ENCODE measurements around the gene MKLN1.

Gene MKLN1

DNA sequence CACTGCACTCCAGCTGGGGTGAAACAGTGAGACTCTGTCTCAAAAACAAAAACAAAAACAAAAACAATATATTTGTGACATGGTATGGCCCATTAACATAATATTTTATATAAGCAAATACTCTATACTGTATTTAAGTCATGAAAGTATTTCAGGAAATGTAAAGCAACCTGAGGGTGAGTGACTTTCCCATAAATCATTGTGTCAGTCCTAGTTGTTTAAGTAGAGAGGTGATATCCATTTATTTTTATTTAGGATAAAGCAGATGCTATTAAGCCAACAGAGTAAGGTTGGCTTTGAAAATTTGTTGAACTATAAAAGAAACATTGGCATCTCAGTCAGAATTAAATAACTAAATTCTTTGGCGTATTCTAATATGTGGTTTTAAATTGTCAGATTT lies 60.5 kb downstream of the MKLN1 start:
- Histone ChIP-seq H3K27me3 (replicated peaks; ENCODE audit: control insufficient read depth, insufficient read depth, low read length, poor library complexity, severe bottlenecking) (no peaks in the 10 kb centered on the region), H3K4me3 (ENCODE audit: insufficient read depth, low read depth, low read length, poor library complexity, severe bottlenecking) (no peak overlapping the region), H3K27ac (ENCODE audit: insufficient read depth, low read length, poor library complexity, severe bottlenecking) (no peak overlapping the region), H3K4me1 (ENCODE audit: control insufficient read depth, insufficient read depth, low read length, poor library complexity, severe bottlenecking) (no peaks in the 10 kb centered on the region), H3K9me3 (ENCODE audit: control insufficient read depth, low read length) (no peaks in the 10 kb centered on the region), H3K36me3 (ENCODE audit: control insufficient read depth, insufficient read depth, low read length) (no peaks in the 10 kb centered on the region)
- no peak for DNase-seq

DNA sequence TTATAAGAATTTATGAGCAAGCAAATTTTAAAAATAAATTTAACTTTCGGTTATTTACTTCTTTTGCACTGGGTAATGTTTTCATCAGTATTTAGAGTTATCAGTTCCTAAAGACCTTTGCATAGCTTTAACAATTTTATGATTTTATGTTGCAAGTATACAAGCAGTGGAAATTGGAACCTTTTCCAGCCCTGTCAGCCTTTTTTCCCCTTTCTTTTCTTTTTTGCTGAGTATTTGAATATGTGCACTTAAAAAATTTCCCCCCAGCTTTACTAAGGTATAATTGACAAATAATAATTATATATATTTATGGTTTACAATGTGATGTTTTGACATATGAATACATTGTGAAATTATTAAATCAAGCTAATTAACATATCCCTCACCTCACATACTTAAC lies 62.6 kb downstream of the MKLN1 start:
- no peaks in the 10 kb centered on the region for H3K27me3 ChIP-seq (replicated peaks; ENCODE audit: control insufficient read depth, insufficient read depth, low read length, poor library complexity, severe bottlenecking)
- no peaks in the 10 kb centered on the region for H3K4me1 ChIP-seq (ENCODE audit: control insufficient read depth, insufficient read depth, low read length, poor library complexity, severe bottlenecking)
- H3K4me3 ChIP-seq (ENCODE audit: insufficient read depth, low read depth, low read length, poor library complexity, severe bottlenecking): no peak overlapping the region
- no peaks in the 10 kb centered on the region for H3K36me3 ChIP-seq (ENCODE audit: control insufficient read depth, insufficient read depth, low read length)
- no peak for DNase-seq
- H3K27ac ChIP-seq (ENCODE audit: insufficient read depth, low read length, poor library complexity, severe bottlenecking): no peak overlapping the region
- no peaks in the 10 kb centered on the region for H3K9me3 ChIP-seq (ENCODE audit: control insufficient read depth, low read length)

DNA sequence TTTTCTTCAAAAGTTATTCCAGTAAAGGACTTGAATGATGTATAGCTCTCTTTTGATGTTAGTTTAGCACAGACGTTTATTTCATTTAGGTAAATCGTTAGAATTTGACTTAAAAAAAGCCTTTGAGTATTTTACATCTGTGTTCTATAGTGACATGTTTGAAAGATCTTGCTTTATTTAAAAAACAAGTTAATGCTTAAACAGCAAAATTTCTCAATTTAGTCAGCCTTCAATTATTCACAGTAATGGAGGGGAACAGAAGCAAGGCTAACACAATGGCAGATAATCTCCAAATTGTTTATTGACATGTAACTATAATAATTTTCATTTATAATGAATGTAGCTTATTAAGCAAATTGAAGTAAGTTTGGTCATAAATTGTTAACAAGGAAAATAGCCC lies 63.5 kb downstream of the MKLN1 start:
- Histone ChIP-seq H3K9me3 (ENCODE audit: control insufficient read depth, low read length) (no peaks in the 10 kb centered on the region), H3K27me3 (replicated peaks; ENCODE audit: control insufficient read depth, insufficient read depth, low read length, poor library complexity, severe bottlenecking) (no peaks in the 10 kb centered on the region), H3K4me1 (ENCODE audit: control insufficient read depth, insufficient read depth, low read length, poor library complexity, severe bottlenecking) (no peaks in the 10 kb centered on the region), H3K36me3 (ENCODE audit: control insufficient read depth, insufficient read depth, low read length) (no peaks in the 10 kb centered on the region), H3K4me3 (ENCODE audit: insufficient read depth, low read depth, low read length, poor library complexity, severe bottlenecking) (no peak overlapping the region), H3K27ac (ENCODE audit: insufficient read depth, low read length, poor library complexity, severe bottlenecking) (no peak overlapping the region)
- no peak for DNase-seq

DNA sequence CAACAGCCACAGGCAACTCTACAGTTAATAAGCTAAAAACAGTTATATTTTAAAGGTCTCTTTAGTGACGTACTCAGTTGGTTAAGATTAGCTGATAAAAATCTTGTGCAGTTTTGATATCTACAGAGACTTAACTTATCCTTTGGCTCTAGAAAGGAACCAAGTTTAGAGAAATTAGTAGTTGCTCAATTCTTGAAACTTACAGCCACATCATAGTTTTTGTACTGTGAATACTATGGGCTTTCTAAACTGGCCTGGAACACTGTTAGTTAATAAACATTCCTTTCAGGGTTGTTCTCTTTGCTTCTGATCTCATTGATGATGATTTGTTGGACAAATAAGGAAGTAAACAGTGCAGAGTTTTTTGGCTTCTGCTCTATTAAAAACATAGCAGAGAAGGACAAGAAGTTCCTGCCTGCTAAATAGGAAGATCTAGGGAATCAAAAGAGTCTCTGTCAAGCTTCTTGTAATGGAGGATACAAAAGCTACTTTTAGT lies 73.1 kb downstream of the MKLN1 start:
- DNase-seq: no peak
- H3K27ac ChIP-seq (ENCODE audit: insufficient read depth, low read length, poor library complexity, severe bottlenecking): no peak overlapping the region
- H3K27me3 ChIP-seq (replicated peaks; ENCODE audit: control insufficient read depth, insufficient read depth, low read length, poor library complexity, severe bottlenecking): no peaks in the 10 kb centered on the region
- peaks cover 8% of the 10 kb centered on the region for H3K36me3 ChIP-seq (ENCODE audit: control insufficient read depth, insufficient read depth, low read length)
- H3K9me3 ChIP-seq (ENCODE audit: control insufficient read depth, low read length): no peaks in the 10 kb centered on the region
- no peaks in the 10 kb centered on the region for H3K4me1 ChIP-seq (ENCODE audit: control insufficient read depth, insufficient read depth, low read length, poor library complexity, severe bottlenecking)
- no peak overlapping the region for H3K4me3 ChIP-seq (ENCODE audit: insufficient read depth, low read depth, low read length, poor library complexity, severe bottlenecking)

DNA sequence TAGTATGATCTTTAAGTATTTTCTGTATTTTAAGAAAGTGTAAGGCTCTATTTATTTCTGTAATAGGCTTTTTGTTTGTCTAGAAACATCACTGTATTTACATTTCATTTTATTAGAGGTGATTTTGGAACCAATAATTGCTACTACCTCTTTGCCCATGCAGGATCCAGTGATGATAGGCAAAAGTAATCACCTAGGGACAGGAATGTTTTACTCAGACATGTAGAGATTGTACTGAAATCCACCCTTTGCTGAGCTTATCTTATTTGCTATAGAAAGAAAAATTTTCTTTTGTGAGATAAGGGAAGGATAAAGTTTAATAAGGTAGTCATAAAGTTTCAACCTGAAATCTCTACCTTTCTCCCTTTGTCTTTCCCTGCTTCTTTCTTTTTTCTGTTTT lies 73.5 kb downstream of the MKLN1 start:
- Histone ChIP-seq H3K27ac (ENCODE audit: insufficient read depth, low read length, poor library complexity, severe bottlenecking) (no peak overlapping the region), H3K9me3 (ENCODE audit: control insufficient read depth, low read length) (no peaks in the 10 kb centered on the region), H3K36me3 (ENCODE audit: control insufficient read depth, insufficient read depth, low read length) (peaks cover 8% of the 10 kb centered on the region)

DNA sequence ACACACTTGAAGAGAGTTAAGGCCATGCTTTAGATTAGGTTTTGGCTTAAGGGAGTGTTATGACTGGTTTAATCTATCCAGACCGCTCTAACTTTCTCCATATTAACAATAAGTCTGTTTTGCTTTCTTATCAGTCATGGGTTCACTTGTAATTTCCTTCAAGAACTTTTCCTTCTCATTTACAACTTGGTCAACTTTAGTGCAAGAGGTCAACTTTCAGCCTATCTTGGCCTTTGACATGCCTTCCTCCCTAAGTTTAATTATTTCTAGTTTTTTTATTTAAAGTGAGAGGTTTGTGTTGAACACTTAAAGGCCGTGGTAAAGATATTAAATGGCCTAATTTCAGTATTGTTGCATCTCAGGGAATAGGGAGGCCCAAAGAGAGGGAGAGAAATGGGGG lies 75.6 kb downstream of the MKLN1 start:
- Histone ChIP-seq H3K27me3 (replicated peaks; ENCODE audit: control insufficient read depth, insufficient read depth, low read length, poor library complexity, severe bottlenecking) (no peaks in the 10 kb centered on the region), H3K36me3 (ENCODE audit: control insufficient read depth, insufficient read depth, low read length) (peaks cover 8% of the 10 kb centered on the region), H3K4me1 (ENCODE audit: control insufficient read depth, insufficient read depth, low read length, poor library complexity, severe bottlenecking) (no peaks in the 10 kb centered on the region), H3K9me3 (ENCODE audit: control insufficient read depth, low read length) (no peaks in the 10 kb centered on the region), H3K27ac (ENCODE audit: insufficient read depth, low read length, poor library complexity, severe bottlenecking) (no peak overlapping the region), H3K4me3 (ENCODE audit: insufficient read depth, low read depth, low read length, poor library complexity, severe bottlenecking) (no peak overlapping the region)
- no peak for DNase-seq

More for the DNA sequence above, 73.5 kb downstream of the MKLN1 start:
- H3K27me3 ChIP-seq (replicated peaks; ENCODE audit: control insufficient read depth, insufficient read depth, low read length, poor library complexity, severe bottlenecking): no peaks in the 10 kb centered on the region
- no peaks in the 10 kb centered on the region for H3K4me1 ChIP-seq (ENCODE audit: control insufficient read depth, insufficient read depth, low read length, poor library complexity, severe bottlenecking)
- H3K4me3 ChIP-seq (ENCODE audit: insufficient read depth, low read depth, low read length, poor library complexity, severe bottlenecking): no peak overlapping the region
- no peak for DNase-seq

DNA sequence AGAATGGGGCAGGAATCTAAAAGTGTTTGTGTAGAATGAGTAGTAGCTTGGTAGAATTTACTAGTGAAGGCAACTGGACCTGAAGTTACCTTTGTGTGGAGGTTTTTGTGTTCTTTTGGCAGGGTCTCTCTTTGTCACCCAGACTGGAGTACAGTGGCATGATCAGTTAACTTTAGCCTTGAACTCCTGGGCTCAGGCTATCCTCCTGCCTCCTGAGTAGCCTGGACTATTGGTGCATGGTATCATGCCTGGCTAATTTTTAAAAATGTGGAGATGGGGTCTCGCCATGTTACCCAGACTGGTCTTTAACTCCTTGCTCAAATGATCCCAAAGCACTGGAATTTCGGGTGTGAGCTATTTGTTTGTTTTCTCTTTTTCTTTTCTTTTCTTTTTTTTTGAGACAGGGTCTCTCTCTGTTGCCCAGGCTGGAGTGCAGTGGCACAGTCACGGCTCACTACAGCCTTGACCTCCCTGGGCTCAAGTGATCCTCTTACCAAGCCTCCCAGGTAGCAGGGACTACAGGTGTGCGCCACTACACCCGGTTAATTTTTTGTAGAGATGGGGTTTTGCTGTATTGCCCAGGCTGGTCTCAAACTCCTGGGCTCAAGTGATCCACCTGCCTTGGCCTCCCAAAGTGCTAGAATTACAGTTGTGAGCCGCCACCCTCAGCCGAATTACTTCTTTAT lies 76.7 kb downstream of the MKLN1 start:
- no peaks in the 10 kb centered on the region for H3K27me3 ChIP-seq (replicated peaks; ENCODE audit: control insufficient read depth, insufficient read depth, low read length, poor library complexity, severe bottlenecking)
- peaks cover 11% of the 10 kb centered on the region for H3K36me3 ChIP-seq (ENCODE audit: control insufficient read depth, insufficient read depth, low read length)
- H3K4me1 ChIP-seq (ENCODE audit: control insufficient read depth, insufficient read depth, low read length, poor library complexity, severe bottlenecking): no peaks in the 10 kb centered on the region
- no peak for DNase-seq
- no peaks in the 10 kb centered on the region for H3K9me3 ChIP-seq (ENCODE audit: control insufficient read depth, low read length)
- H3K27ac ChIP-seq (ENCODE audit: insufficient read depth, low read length, poor library complexity, severe bottlenecking): no peak overlapping the region
- H3K4me3 ChIP-seq (ENCODE audit: insufficient read depth, low read depth, low read length, poor library complexity, severe bottlenecking): no peak overlapping the region

DNA sequence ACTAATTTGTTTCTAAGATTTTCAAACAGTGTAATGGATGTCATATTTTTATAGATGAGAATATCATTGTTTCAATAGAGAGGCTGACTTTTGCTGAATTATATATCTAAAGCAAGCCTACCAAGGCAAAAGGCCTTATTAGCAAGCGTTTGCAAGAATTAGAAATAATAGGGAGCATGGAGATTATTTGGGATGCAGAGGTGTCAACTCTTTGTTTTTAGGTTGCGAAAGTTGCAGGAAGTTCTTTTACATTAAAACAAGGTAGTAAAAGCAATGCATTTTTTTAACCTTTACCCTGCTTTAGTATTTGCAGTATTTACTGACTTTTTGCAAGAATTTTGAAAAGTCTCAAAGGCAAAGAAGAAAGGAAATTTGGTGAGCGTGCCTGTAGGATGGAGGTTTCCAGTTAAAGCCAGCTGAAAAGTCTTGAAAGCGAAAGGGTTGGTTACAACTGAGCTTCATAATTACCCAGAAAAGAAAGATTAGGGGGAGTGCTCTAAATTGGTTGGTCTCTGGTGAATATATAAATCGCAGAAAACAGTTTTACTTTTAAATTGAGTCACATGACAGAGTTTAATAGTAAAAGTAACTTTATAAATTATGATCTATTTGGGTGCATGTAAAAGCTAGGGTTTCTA lies 81.6 kb downstream of the MKLN1 start:
- Histone ChIP-seq H3K27ac (ENCODE audit: insufficient read depth, low read length, poor library complexity, severe bottlenecking) (no peak overlapping the region), H3K4me1 (ENCODE audit: control insufficient read depth, insufficient read depth, low read length, poor library complexity, severe bottlenecking) (no peaks in the 10 kb centered on the region), H3K27me3 (replicated peaks; ENCODE audit: control insufficient read depth, insufficient read depth, low read length, poor library complexity, severe bottlenecking) (no peaks in the 10 kb centered on the region), H3K36me3 (ENCODE audit: control insufficient read depth, insufficient read depth, low read length) (peaks cover 27% of the 10 kb centered on the region), H3K4me3 (ENCODE audit: insufficient read depth, low read depth, low read length, poor library complexity, severe bottlenecking) (no peak overlapping the region), H3K9me3 (ENCODE audit: control insufficient read depth, low read length) (no peaks in the 10 kb centered on the region)
- DNase-seq: no peak

DNA sequence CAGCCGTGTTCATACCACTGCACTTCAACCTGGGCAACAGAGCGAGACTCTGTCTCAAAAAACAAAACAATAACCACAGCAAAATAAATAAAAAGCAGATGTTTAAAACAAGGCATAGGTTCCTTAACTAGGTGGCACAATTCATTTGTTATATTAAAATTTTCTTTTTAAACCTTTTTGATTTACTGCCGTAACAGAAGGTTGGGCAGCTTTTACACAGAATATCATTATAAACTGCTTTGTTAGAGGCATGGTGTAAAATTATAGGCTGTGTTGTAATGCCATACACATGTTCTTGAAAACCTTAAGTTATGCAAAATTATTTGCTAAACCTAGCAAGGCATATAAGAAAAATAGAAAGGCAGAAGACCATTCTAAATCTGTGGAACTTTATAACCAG lies 84.4 kb downstream of the MKLN1 start:
- Histone ChIP-seq H3K36me3 (ENCODE audit: control insufficient read depth, insufficient read depth, low read length) (peaks cover 35% of the 10 kb centered on the region), H3K9me3 (ENCODE audit: control insufficient read depth, low read length) (no peaks in the 10 kb centered on the region), H3K4me3 (ENCODE audit: insufficient read depth, low read depth, low read length, poor library complexity, severe bottlenecking) (no peak overlapping the region), H3K27me3 (replicated peaks; ENCODE audit: control insufficient read depth, insufficient read depth, low read length, poor library complexity, severe bottlenecking) (no peaks in the 10 kb centered on the region), H3K4me1 (ENCODE audit: control insufficient read depth, insufficient read depth, low read length, poor library complexity, severe bottlenecking) (no peaks in the 10 kb centered on the region), H3K27ac (ENCODE audit: insufficient read depth, low read length, poor library complexity, severe bottlenecking) (no peak overlapping the region)
- DNase-seq: no peak

DNA sequence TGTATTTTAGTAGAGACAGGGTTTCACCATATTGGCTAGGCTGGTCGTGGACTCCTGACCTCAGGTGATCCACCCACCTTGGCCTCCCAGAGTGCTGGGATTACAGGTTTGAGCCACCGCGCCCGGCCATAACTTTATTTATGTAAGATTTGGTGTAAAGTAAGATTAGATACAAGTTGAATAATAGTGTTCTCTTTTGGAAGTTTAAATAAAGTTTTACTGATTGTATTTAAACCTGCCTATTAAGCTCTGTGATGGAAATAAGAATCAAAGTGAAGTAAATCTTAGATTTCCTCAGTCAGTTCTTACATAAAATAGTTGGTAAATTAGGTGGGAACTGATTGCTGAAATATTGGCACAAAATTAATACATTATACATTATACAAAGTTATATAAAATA lies 86.0 kb downstream of the MKLN1 start:
- no peak for DNase-seq
- no peak overlapping the region for H3K27ac ChIP-seq (ENCODE audit: insufficient read depth, low read length, poor library complexity, severe bottlenecking)
- H3K27me3 ChIP-seq (replicated peaks; ENCODE audit: control insufficient read depth, insufficient read depth, low read length, poor library complexity, severe bottlenecking): no peaks in the 10 kb centered on the region
- no peaks in the 10 kb centered on the region for H3K4me1 ChIP-seq (ENCODE audit: control insufficient read depth, insufficient read depth, low read length, poor library complexity, severe bottlenecking)
- no peak overlapping the region for H3K4me3 ChIP-seq (ENCODE audit: insufficient read depth, low read depth, low read length, poor library complexity, severe bottlenecking)
- peaks cover 35% of the 10 kb centered on the region for H3K36me3 ChIP-seq (ENCODE audit: control insufficient read depth, insufficient read depth, low read length)
- no peaks in the 10 kb centered on the region for H3K9me3 ChIP-seq (ENCODE audit: control insufficient read depth, low read length)
